Activated CD4-positive, CD25-positive, alpha-beta regulatory T cell (primary cell): ENCODE measurements around the gene MSANTD2.

Experiments used
- DNase-seq, 4 experiments: peaks; one replicate each; lab custom pipeline; 2025; lab: John Stamatoyannopoulos, UW

Gene MSANTD2

DNA sequence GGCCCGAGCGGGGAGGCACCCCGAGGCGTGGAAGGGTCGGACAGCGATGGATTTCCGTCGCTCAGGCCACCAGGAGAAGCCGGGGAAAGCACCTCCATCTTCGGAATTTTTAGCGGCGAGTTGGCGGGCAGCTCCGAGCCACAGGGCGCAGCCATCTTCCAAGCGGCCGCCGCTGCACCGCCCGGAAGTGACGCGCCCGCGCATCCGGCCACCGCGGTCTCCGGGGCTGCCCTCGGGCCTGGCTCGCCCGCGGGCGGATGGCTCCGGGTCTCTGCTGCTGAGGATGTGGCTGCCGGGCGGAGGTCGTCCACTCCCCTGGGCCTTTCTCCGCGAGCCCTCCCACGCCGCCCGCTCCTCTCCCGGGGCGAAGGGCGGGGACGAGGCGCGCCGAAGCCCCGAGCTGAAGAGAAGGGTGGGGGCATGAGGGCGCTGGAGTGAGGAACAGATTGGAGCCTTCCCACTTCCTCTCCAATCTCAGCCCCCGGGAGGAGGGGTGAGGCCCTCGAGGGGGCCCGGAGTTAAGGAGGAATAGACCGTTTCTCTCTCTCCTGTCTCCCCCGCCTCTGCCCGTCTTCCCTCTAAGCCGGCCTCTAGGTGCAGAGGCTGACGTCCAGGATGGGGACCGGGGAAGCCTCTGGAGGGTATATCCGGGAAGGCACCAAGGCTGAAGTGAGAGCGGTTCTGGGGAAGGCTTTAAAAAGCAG is at the start of gene MSANTD2:
Gene MSANTD2 (minus strand): TSS at position 181 of the 704 bp plus-strand sequence. CDS start 26 bp downstream, at position 155.
- DNase-seq = peak; percentile 49 to 76 (median 62)

DNA sequence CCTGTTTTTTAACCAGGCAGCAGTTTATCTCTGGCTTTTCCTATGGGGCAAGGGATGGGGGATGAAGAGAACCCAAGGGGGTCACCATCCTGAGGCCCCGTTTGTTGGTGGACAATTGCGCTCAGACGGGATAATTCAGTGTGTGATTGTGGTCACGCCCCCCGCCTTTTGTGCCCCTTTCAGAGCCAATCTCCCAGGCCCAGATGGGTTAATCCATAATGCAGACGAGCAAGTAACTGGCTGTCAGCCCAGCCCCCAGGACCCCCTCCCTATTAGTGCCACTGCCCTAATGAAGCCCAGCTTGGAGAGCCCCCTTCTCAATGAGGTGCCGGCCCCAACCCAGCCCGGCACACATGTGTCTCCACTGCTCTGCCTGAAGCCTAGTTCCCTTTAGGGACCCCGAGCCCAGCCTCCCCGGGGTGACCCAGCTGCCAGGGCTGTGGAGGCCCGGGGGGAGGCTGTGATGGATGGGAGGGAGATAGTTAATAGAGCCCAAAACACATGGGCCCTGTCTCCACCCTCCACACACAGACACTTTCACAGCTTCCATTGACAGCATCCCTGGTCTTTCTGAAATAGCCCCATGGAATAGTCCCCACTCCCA is 46.0 kb upstream of the MSANTD2 start:
- no peak for DNase-seq

DNA sequence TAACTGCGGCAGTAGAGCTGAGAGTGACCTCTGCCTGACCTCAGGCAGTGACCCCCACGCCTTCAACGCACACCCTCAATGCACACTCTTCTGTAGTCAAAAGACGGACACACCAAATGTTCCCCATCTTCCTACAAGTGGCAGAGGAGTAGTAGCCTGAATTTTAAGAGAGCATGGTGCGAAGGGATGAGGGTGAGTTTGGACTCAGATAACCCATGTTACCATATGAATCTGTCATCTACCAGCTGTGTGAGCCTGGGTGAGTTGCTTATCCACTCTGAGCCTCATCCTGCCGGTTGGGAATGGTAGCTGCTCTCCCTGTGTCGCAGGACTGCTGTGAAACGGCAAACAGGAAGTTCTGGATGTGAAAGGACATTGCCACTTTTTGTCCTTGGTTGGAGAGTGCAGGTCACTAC is 44.5 kb upstream of the MSANTD2 start:
- no peak for DNase-seq

DNA sequence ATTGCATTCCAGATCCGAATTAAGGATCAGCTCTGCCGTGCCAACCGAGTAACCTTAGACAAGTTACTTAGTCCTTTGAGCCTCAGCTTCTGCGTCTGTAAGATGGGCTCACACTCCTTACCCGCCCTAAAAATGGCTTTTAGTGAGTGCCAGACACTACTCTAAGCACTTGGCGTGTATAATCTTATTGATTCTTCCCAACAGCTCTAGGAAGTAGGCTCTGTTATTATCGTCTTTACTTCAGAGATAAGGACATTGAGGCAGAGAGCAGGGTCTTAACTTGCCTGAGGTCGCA is 43.4 kb upstream of the MSANTD2 start:
- no peak for DNase-seq

DNA sequence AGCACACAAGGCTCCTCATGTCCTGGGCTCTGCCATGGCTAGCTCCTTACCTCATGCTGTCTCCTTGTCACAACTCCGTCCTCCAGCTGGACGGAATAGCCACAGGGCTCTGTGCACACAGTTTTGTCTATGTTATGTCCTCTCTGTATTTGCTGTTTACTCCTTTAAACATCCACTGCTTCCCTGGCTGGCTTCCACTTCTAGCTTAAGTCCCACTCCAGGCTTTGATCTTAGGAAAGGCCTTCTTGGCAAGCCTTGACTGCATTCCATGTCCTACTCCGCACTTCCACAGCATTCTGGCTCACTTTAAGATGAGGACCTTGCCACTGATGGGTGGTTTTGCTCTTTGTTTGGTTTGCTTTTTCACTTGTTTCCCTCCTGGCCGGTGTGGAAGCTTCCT is 42.1 kb upstream of the MSANTD2 start:
- no peak for DNase-seq

DNA sequence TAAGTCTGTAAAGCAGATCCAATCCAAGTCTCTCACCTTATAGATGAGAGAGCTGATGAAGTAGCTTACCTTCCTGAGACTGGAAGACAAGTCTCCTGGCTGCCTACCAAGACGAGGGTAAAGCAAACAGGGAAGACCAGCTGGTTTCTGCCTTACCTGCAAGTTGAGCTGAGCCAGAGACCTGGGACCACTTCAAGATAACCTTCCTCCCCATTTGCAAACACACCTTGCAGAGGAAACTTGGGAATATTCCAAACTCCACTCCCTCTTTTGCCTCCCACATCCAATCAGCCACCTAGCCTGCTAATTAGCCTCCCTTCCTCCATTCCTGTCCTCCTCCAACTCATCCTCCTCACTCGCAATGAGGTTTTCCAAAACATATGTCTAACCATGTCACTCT is 41.6 kb upstream of the MSANTD2 start:
- no peak for DNase-seq

DNA sequence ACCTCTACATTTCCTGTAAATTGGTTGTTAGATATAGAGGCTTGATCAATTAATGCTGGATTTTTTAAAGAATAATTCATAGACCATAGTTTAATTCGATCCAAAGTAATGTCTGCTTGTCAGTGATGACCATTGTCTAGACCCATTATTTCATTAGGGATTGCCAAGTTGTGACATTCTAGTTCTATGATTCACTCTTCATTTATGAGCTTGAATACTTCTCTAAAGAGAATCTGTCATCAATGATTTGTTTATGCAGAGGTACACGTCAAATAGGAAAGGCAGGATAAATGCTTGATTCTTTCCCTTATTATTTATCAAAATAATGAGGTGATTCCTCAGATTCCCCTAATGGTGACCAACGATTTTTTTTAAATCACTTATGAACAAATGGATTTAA is 41.0 kb upstream of the MSANTD2 start:
- DNase-seq = no peak

DNA sequence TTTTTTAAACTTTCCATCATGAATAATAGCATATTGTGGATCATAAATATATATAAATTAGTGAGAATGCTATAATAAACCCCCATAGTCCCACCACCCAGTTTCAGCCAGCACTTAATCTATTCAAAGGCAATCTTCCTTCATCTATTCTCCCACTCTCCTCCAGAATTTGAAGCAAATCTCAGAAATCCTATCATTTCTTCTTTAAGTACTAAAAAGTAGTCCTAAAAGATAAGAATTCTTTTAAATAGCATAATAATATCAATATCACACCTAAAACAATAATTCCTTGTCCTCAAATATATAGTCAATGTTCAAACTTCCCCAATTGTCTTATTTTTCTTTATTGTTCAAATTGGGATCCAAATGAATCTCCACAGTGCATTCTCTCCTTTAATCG is 40.5 kb upstream of the MSANTD2 start:
- DNase-seq = no peak

DNA sequence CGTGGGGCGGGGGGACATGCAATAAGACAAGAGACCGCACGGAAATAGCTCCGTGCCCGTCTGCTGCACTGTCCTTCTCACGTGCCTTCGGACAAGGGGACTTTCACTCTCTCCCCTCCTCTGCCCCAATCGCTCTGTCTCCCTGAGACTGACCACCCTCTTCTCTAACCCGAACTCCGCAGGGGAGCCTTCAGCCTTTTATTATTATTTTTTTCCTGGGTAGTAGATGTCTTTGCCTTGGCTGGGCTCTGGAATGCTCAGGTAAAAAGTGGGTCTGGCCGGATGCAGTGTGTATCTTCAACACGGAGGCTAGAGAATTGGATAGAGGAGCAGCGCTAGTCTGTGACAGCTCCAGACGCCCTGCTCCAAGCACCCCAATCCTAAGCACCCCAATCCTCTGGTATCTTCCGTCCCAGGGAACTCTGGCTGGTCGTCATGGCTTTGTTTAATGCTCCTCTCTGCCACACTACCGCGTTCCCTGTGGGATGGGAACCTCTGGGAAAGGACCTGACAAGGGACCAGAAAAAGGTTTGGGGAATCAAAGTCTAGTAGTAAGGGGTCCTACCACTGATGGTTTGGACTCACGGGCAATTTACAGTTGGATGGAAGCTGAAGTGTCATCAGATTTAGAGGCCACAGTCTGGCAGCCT is 39.9 kb upstream of the MSANTD2 start:
- no peak for DNase-seq

DNA sequence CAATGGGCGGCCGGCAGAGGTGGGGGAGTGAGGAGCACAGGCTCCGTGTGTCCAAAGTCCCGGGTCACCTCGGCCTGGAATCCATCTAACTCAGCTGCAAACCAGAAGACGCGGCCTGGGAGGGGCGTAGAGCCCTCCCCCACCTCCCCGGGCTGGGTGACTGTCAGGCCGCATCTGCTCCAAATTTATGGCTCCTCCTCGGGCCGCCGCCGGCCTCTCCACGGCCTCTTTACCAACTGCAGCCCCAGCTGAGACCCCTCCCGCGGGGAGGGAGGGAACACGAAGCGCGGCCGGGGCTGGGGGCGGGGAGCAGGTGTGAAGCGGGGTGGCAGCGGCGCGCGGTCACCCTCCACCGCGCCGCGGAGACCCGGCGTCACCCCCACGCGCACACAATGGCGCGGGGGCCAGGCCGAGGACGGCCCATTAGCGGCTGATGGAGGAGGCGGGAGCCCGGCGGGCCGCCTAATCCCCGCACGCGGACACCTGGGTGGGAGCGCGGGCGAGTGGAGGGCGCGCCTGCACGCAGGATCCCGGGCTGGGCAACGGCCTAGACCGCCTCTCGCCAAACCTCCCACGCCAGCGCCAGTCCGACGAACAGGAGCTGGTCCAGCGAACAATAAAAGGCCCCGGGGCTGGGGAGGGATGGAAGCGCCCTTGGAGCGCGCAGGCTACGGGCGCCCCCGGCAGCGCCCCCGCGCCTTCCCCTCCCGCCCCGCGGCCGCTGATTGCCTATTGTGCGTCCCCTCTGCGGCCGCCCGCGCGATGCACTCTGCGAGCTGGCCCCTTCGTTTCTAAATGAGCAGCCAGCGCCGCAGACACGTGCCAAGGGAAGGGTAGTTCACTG is 39.1 kb upstream of the MSANTD2 start:
- no peak for DNase-seq

DNA sequence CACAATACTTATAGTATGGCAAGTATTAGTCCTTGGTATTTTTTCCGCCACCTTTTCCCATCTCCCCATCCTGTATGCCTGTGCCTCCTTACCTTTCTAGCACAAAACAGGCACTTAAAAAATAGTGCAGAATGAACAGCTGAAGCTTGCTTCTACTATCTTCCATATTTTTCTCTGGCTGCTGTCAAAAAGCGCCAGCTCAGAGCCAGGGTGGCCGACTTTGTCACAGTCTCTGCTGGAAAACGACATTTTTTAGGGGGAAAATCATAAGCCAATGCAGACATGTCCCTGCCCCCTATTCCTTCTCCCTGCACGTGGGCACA is 38.6 kb upstream of the MSANTD2 start:
- DNase-seq = no peak

DNA sequence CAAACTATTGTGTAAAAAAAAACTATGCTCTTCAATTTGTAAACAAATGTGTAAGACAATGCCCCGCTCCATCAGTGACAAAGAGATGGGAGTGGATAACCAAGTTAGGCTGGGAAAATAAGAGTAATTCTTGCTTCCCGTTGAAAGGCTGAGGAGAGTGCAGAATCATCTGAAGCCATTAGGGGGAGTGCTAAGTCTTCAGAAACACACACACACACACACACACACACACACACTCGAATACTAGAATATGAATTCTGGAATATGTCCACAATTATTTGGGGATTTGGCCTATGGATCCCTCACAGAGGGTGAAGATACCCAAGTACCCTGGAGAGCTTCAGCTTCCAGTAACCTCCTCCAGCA is 37.3 kb upstream of the MSANTD2 start:
- DNase-seq = no peak

DNA sequence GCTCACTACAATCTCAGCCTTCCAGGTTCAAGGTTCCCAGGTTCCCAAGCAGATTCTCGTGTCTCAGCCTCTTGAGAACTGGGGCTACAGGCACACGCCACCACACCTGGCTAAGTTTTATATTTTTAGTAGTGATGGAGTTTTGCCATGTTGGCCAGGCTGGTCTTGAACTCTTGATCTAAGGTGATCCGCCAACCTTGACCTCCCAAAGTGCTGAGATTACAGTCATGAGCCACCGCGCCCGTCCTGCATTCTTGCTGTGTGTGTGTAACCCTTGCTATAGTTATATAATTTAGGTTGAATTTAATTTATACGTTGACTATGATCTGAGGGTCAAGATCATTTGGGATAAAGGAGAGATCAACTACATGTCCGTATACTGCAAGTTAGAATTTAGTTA is 35.7 kb upstream of the MSANTD2 start:
- no peak for DNase-seq

DNA sequence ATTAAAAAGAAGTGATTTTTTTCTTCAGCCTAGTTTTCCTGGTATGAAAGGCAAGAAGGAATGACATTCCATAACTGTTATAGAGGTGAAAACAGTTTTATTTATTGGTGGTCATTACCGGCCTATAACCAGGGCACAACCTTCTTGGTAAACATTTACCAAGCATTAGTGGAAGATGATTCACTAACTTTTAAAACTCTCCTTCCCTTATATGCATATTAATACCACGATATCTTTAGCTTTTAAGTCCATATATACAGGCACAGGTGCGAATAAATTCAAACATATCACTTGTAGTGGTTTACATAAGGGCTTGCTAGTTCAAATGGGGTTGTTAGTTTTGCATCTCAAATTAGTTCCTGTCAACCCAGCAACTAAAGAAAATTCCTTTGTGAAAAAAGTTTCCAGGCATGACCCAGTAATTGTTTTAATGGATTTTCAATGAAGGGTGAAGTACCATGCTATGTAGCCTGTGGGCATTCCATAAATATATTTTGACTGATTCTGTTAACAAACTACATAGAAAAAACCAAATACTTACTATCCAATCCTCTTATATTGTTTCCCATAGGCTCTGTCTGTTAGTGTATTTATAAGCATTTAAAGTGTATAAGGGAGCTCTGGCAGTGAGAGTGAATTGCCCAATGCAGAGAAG is 34.4 kb upstream of the MSANTD2 start:
- DNase-seq = no peak

DNA sequence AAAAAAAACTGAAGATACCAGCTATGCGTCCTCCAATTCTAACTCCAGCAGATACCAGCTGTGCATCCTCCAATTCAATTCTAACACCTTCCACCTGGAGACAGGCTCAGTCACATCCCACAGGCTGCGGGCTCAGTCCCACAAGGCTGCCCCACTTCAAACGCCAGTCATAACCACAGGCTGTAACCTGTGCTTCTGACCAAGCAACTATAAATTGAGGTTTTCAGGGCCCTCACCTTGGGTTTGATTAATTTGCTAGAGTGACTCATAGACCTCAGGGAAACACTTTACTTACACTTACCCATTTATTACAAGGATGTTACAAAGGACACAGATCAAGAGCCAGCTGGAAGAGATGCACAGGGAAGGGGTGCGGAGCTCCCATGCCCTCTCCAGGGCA is 32.4 kb upstream of the MSANTD2 start:
- no peak for DNase-seq

DNA sequence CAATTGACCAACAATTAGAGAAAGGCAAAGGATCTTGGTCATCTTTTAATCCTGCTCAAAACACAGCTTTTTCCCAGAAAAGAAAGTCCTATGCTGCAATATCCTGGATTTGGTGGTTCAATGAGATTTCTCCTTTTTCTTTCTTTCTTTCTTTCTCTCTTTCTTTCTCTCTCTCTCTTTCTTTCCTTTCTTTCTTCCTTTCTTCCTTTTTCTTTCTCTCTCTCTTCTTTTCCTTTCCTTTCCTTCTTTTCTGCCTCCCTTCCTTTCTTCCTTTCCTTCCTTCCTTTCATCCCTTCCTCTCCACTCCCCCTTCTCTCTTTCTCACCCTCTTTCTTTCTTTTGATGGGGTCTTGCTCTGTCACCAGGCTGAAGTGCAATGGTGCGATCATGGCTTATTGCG is 31.7 kb upstream of the MSANTD2 start:
- DNase-seq = no peak

DNA sequence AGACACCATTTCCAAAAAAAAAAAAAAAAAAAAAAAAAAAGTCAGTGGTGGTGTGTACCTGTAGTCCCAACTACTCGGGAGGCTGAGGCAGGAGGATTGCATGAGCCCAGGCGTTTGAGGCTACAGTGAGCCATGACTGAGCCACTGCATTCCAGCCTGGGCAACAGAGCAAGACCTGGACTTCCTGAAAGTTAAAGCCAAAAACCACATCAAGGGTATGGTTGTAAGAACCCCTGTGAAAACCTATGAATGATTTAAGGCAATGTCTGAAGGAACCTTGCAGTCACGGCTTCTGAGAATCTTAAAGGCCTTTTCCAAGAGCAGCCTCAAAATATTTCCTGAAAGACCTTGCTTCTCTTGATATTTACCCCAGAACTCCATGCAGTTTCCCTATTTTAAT is 30.5 kb upstream of the MSANTD2 start:
- no peak for DNase-seq

DNA sequence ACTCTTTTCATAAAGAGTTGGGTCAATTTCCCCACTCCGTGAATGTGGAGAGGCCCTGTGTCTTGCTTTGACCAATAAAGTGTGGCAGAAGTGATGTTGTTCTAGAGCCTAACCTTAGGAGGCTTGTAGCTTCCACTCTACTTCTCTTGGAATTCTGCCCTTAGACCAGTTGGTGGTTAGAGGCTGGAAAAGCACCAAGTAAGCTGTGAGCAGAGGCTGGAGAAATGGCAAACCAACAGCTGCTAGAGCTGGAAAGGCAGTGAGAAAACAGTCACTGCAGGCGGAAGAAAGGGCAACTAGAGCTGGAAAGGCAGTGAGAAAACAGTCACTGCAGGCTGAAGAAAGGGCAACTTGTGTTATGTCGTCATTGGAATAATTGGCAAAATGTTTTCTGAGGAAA is 29.8 kb upstream of the MSANTD2 start:
- DNase-seq = no peak

DNA sequence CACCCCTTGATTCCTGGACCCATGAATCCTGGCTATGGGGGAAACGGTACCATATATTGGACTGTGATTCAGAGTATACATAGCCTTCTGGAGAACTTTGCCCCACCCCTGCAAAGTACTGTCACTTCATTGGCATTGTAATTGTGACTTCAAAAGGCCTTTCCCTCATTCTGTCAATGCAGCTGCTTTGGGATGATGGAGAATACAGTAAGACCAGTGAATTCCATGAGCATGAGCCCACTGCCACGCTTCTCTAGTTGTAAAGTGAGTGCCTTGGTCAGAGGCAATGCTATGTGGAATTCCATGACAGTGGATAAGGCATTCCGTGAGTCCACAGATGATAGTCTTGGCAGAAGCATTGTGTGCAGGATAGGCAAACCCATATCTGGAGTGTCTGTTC is 25.7 kb upstream of the MSANTD2 start:
- no peak for DNase-seq

DNA sequence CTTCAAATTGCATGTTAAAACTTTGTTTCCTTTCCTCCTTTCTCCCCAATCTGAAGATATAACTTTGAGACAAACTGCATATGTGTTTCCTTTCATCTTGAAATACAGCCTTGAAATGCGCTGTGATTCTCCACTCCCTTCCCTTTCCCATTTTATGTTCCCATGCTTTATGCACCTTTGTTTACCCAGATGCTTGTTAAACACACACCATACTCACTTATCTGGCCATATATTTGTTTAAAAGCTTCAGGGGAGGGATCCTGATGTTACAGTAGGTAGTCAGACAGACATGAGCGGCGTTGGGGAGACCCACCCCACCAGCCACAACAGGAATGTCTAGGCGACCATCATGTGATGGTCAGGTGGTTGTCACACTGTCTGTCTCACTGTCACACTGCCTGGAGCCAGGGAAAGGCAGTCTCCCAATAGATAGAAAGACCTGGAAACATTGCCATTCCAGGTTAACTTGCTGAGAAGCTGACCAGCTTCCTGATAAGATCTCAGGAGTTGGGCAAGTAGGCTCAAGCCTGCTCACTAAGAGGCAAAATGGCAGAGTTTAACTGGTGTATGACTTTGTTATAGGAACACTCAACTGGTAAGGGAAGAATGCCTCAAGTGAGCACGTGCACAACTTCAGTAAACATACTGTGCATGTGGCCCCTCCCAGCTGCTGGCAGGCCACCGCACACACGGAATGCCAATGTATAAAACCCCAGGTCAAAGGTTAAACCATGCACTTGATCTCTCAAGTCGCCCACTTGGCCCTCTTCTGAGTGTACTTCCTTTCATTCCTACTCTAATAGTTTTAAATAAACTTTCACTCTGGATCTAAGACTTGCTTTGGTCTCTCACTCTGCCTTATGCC is 23.5 kb upstream of the MSANTD2 start:
- no peak for DNase-seq

DNA sequence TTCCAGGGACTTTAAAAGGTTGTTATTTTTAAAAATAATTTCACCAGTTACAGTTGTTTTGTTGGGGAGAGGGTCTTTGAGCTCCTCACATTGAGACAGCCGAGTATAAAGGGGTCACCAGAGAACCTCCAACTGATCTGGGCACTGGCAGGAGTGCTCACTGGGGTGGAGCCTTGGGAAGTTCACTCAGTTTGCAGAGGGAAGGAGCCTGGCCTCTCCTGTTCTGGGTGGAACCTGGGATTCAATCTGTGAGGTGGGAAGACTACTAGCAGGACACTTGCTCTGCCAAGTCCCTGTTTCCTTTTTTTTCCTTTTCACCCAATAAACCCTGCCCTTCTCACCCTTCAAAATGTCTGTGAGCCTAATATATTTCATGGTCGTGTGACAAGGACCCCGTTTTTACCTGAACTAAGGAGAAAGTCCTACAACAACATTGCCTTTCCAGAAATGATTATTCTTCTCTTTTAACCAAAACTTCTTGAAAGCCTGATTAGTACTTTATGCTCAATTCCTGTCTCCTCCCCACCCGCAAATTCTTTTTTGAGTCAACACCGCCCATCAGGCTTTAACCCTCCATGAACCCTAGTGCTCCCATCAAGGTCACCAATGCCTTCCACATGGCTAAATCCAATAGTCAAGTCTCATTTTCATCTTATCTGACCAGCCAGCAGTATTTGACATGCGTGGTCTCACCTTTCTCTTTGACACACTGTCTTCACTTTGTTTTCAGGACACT is 22.0 kb upstream of the MSANTD2 start:
- DNase-seq = no peak
